Stomach smooth muscle (tissue), 2 donors: ENCODE measurements around the gene CALB2.

Source experiments
- H3K27ac ChIP-seq: one replicate; pipeline ENCODE4 v1.7.0; 2013; ENCODE audit warnings: mild to moderate bottlenecking, low read length, inconsistent platforms
- H3K27me3 ChIP-seq, 2 donors: one replicate each; pipeline ENCODE4 v1.7.0; 2013; ENCODE audit warnings: low read length in 2 of 2; ENCODE audit not compliant: insufficient read depth in 2 of 2, control insufficient read depth in 1 of 2
- H3K36me3 ChIP-seq, 2 donors: one replicate each; pipeline ENCODE4 v1.7.0; 2013; ENCODE audit warnings: low read length in 2 of 2; ENCODE audit not compliant: control insufficient read depth in 2 of 2, insufficient read depth in 2 of 2
- H3K4me1 ChIP-seq: one replicate; pipeline ENCODE4 v1.7.0; 2013; ENCODE audit warnings: low read length; ENCODE audit not compliant: control insufficient read depth, insufficient read depth
- H3K4me3 ChIP-seq, 2 donors: one replicate each; pipeline ENCODE4 v1.7.0; 2013; ENCODE audit warnings: low read length in 2 of 2
- H3K9ac ChIP-seq, 2 donors: one replicate each; pipeline ENCODE4 v1.7.0; 2013; ENCODE audit warnings: low read length in 2 of 2, mild to moderate bottlenecking in 1 of 2
- H3K9me3 ChIP-seq, 2 donors: one replicate each; pipeline ENCODE4 v1.7.0; 2013; ENCODE audit warnings: low read length in 2 of 2; ENCODE audit not compliant: control insufficient read depth in 2 of 2
- donor health status: healthy.
- donor health status: Pancreatic carcinoma.

The CALB2 gene

DNA sequence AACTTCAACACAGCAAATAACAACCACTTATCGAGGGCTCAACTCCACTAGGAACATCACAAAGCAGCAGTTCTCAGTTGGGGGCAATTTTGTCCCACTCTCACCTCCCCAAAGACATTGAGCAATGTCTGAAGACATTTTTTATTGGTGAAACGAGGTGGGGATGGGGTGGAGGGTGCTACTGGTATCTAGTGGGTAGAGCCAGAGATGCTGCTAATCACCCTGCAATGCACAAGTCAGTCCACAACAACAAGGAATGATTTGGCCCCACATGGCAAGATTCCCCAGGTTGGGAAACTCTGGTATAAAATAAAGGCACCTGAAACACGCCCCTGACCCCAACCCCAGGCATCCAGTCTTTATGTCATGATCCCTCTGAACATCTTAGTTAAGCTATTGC is 50.0 kb downstream of the CALB2 start:
- Histone ChIP-seq H3K27me3 (peaks cover 10 to 18% of the 10 kb centered on the region in 2 donors), H3K36me3 (no peaks in the 10 kb centered on the region), H3K4me1 (no peaks in the 10 kb centered on the region), H3K4me3 (no peak overlapping the region), H3K9me3 (peaks cover 0 to 3% of the 10 kb centered on the region in 2 donors), H3K9ac (no peak overlapping the region), H3K27ac (no peak overlapping the region)

DNA sequence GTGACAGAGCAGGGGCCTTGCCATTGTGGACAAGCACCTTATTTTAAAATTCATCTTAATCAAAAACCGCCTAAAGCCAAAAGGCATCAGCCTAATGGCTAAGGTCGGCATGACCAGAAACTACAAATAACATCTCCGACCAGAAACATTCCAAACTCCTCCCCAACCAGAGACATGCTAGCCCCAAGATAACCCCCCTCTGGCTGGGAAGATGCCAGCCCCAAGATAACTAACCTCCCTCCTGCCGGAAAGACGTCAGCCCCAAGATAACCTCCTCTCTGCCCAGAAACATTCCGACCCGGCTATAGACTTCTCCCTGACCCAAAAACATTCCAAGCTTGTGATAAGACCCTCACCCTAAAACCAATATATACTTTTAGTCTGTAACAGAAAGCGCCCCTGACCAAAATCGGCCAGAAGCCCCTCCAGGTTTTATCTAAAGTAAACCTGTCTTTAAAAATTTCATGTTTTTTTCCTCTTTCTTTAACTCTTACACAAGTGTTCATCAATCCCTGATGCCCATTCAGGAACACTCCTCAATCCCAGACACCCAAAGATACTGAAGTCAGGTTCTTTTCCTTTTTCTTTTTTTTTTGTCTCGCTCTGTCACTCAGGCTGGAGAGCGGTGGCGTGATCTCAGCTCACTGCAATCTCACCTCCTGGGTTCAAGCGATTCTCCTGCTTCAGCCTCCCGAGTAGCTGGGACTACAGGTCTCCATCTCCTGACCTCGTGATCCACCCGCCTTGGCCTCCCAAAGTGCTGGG is 50.7 kb downstream of the CALB2 start:
- Histone ChIP-seq H3K9ac (no peak overlapping the region), H3K27ac (no peak overlapping the region), H3K9me3 (peaks cover 0 to 3% of the 10 kb centered on the region in 2 donors), H3K27me3 (peaks cover 10 to 18% of the 10 kb centered on the region in 2 donors), H3K4me1 (no peaks in the 10 kb centered on the region), H3K36me3 (no peaks in the 10 kb centered on the region), H3K4me3 (no peak overlapping the region)

DNA sequence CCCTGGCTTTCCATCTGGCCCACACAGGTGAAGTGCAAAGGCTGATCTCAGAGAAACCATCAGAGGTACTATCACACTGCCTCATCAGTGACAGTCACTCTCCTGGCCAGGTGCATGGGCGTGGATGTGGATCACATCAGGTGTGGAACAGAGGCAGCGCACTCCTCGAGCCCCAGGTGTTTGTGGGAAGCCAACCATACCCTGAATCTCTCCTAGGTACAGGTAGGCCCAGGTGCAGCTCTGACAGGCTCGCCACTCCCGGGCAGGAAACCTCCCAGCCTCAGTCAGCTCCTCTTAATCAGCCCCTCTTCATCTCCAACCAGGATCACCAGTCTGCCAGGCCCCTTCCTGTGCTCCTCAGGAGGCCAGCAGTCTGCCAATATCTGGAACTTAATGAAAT is 51.6 kb downstream of the CALB2 start:
- peaks cover 8 to 18% of the 10 kb centered on the region in 2 donors for H3K27me3 ChIP-seq

DNA sequence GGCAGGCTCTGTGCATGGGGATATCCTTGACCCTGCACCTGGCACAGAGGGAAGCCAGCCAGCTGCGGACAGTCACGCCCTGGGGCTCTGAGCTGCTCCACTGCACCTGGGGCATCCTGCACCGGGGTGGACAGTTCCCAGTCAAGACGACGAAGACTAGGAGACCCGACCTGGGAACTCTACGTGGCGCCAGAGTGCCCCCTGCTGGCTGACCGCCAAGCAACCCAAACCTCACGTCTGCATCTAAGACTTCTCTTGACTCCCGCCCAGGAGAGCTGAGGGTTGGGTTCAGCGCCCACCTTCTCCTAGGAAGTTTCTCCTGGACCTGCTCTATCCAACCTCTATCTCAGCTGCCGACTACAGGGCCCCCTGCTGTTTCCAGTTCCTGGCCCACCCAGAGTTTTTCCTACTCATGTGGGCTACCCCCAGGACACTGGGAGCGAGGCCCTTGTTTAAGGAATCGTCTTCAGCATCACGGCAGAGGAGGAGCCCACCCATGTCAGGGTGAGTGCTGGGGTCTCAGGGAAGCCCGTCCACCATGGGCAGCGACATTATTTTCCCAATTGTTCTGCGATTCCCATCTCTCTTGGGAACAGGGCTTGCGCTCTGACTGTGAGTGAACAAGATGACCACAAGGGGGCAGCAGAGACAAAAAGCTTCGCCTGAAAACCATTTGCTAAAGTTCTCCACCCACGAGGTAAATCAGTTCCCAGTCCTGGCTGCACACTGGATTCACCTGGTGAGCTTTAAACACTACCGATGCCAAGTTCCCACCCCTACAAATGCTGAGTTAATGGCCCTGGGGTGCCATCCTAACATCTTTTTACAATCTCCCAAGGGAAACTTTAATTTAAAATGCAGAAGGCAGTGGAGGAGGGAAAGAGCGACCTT is 54.0 kb downstream of the CALB2 start:
- Histone ChIP-seq H3K9ac (no peak overlapping the region), H3K9me3 (no peaks in the 10 kb centered on the region)

More for the DNA sequence above, 51.6 kb downstream of the CALB2 start:
- Histone ChIP-seq H3K9me3 (no peaks in the 10 kb centered on the region), H3K27ac (no peak overlapping the region), H3K36me3 (no peaks in the 10 kb centered on the region), H3K9ac (no peak overlapping the region), H3K4me1 (no peaks in the 10 kb centered on the region), H3K4me3 (no peak overlapping the region)

DNA sequence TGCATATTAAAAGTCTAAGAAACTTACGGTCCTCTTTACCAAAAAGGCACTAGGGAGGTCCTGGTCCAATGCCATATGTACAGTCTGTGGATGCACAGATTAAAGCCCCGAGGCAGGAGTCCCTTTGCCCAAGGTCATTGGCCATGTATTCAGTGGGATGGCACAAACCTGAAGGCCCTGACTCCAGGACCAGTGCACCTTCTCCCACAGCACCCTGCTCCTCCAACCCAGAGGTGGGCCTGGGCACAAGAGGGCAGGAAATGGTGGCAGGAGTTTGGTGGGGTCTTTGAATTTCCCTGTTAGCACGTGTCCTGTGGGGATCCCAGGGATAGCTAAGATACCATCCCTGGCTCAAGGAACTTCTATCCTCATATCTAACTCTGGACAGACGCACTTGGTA is 54.8 kb downstream of the CALB2 start:
- Histone ChIP-seq H3K4me3 (no peak overlapping the region), H3K27me3 (peaks cover 7 to 13% of the 10 kb centered on the region in 2 donors), H3K4me1 (no peaks in the 10 kb centered on the region), H3K9ac (no peak overlapping the region), H3K27ac (no peak overlapping the region), H3K36me3 (no peaks in the 10 kb centered on the region), H3K9me3 (no peaks in the 10 kb centered on the region)

More for the DNA sequence above, 54.0 kb downstream of the CALB2 start:
- no peak overlapping the region for H3K27ac ChIP-seq
- no peaks in the 10 kb centered on the region for H3K36me3 ChIP-seq
- H3K4me3 ChIP-seq, result no peak overlapping the region
- H3K4me1 ChIP-seq, result no peaks in the 10 kb centered on the region
- H3K27me3 ChIP-seq, result peaks cover 7 to 15% of the 10 kb centered on the region in 2 donors

DNA sequence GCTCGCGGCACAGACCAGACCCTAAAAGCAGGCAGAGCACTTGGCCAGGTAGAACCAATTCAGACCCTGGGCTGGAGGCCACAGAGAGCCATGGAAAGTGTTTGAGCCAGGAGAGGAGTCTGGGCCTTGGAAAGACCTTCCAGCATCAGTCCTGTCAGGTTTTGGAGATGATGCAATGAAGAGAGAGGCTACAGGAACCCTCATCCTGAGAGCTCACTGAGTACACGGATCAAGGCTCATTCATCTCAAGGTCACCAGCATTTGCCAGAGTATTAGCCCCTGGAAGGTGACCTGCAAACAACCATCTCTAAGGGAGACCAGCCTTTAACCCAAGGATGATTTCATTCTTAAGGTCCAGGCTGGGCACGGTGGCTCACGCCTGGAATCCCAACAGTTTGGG is 55.5 kb downstream of the CALB2 start:
- no peak overlapping the region for H3K4me3 ChIP-seq
- H3K4me1 ChIP-seq, result no peaks in the 10 kb centered on the region
- peaks cover 7 to 11% of the 10 kb centered on the region in 2 donors for H3K27me3 ChIP-seq
- H3K36me3 ChIP-seq, result no peaks in the 10 kb centered on the region
- H3K27ac ChIP-seq, result no peak overlapping the region
- H3K9ac ChIP-seq, result no peak overlapping the region
- no peaks in the 10 kb centered on the region for H3K9me3 ChIP-seq

DNA sequence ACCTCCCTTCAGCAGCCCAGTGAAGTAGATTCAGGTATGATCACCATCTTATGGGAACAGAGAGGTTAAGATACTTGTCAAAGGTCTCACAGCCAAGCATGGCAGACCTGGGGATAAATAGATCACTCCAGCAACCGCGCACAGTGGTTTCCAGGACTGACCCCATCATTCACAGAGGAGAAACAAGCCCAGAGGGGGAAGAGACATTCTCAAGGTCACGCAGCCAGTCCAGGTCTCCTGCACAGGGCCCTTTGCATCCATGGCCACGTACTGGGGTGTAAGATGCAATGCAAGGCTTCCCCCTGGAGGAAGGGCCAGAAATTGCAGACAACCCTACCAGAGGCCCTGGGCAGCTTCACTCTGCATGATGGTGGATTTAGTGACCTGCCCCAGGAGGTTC is 63.4 kb downstream of the CALB2 start:
- Histone ChIP-seq H3K27me3 (peaks cover 11 to 13% of the 10 kb centered on the region in 2 donors), H3K9me3 (no peaks in the 10 kb centered on the region), H3K4me3 (no peak overlapping the region), H3K27ac (no peak overlapping the region), H3K36me3 (no peaks in the 10 kb centered on the region), H3K9ac (no peak overlapping the region), H3K4me1 (no peaks in the 10 kb centered on the region)

DNA sequence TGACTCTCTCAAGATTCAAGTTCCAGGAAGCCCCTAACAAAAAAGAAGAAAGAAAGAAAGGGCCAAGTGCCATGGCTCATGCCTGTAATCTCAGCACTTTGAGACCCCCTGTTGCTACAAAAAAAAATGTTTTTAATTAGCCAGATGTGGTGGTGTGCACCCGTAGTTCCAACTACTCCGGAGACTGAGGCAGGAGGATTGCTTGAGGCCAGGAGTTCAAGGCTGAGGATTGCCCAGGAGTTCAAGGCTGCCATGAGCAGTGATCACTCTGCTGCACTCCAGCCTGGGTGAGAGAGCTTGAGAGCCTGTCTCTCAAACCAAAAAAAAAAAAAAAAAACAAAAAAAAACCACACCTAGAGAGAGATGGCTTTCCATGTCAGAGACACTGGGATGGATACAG is 64.5 kb downstream of the CALB2 start:
- no peak overlapping the region for H3K9ac ChIP-seq
- no peak overlapping the region for H3K27ac ChIP-seq
- H3K4me1 ChIP-seq, result no peaks in the 10 kb centered on the region
- no peak overlapping the region for H3K4me3 ChIP-seq
- no peaks in the 10 kb centered on the region for H3K9me3 ChIP-seq
- peaks cover 11 to 13% of the 10 kb centered on the region in 2 donors for H3K27me3 ChIP-seq
- H3K36me3 ChIP-seq, result no peaks in the 10 kb centered on the region

DNA sequence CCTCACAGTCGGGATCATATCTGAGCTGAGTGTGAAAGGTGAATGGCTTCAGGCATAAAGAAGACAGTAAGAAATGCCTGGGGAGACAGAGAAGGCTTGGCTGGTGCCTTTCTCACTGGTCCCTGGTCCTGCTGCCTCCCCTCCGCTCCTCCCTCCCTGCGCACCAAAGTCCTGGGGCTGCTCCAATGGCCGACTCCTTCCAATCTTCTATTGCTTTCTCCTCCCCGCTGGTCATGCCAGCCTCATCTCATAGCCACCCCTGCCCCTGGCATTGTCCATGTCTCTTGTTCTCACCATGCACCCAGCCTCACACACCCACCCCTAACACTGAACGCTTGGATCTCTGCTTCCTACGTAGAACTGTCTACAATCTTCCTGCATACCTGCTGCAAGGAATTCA is 65.3 kb downstream of the CALB2 start:
- Histone ChIP-seq H3K4me1 (no peaks in the 10 kb centered on the region), H3K4me3 (no peak overlapping the region), H3K9ac (no peak overlapping the region), H3K9me3 (peaks cover 0 to 2% of the 10 kb centered on the region in 2 donors), H3K36me3 (no peaks in the 10 kb centered on the region), H3K27ac (no peak overlapping the region), H3K27me3 (peaks cover 11 to 13% of the 10 kb centered on the region in 2 donors)

DNA sequence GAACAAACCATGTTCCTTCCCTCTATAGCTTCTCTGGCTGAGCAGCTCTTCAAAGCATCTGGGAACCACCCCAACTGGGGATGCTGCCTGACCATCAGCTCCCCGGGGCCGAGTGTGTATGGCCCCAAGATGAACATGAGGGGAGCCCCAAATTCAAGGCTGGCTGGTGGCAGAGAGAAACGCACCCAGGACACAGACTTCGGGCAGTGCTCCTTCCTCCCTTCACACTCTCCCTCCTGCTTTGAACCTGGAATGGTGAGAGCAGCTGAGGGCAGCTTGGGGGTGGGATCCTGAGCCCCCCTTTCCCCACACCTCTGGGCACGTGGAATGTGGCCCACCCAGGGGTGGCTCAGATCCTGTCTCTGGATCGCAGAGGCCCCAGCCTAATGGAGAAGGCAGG is 66.1 kb downstream of the CALB2 start:
- no peaks in the 10 kb centered on the region for H3K36me3 ChIP-seq
- H3K9me3 ChIP-seq, result peaks cover 0 to 7% of the 10 kb centered on the region in 2 donors
- no peak overlapping the region for H3K4me3 ChIP-seq
- H3K27me3 ChIP-seq, result peaks cover 14 to 16% of the 10 kb centered on the region in 2 donors
- no peaks in the 10 kb centered on the region for H3K4me1 ChIP-seq
- no peak overlapping the region for H3K9ac ChIP-seq
- H3K27ac ChIP-seq, result no peak overlapping the region

DNA sequence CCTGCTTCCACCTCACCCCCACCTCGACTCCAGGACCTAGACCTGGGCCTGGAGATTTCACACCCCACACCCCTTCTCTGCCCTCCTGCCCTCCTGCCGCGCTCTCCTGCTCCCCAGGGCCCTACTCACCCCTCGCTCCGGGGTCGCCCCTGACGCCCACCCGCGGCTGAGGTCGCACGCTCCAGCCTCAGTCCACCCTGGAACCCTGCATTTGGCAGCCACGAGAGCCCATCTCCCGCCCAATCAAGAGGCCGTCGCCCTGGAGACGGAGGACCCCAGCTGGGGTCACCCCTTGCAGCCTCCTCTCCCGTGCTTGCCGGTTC is 67.2 kb downstream of the CALB2 start:
- no peaks in the 10 kb centered on the region for H3K36me3 ChIP-seq
- no peak overlapping the region for H3K9ac ChIP-seq
- no peak overlapping the region for H3K27ac ChIP-seq
- peaks cover 14 to 16% of the 10 kb centered on the region in 2 donors for H3K27me3 ChIP-seq
- H3K4me1 ChIP-seq, result no peaks in the 10 kb centered on the region
- no peak overlapping the region for H3K4me3 ChIP-seq
- H3K9me3 ChIP-seq, result peaks cover 0 to 7% of the 10 kb centered on the region in 2 donors
